Upper lobe of right lung (tissue), 1 donor: ENCODE data around the gene STPG2. TPM values are rescaled to one million over a fixed set of nuclear protein-coding genes. Genes with fewer than 3 reads are reported as not detected.
A peak's percentile ranks its signal among the peaks of the same experiment; 100 is the strongest.

ENCODE experiments used
- ATAC-seq: fragments of 200-7000 bp; cut with Tn5 transposase; one replicate; pipeline ENCODE4 v1.9.1; 2020; ENCODE audit warnings: mild to moderate bottlenecking, moderate library complexity
- DNase-seq: peaks from one replicate; pipeline ENCODE4 v3.0.0-alpha.2; 2020
- H3K27ac ChIP-seq: fragments of 200-600 bp; one replicate; pipeline ENCODE4 v1.8.0; 2022
- H3K27me3 ChIP-seq: fragments of 200-600 bp; one replicate; pipeline ENCODE4 v1.8.0; 2022; ENCODE audit warnings: mild to moderate bottlenecking
- H3K36me3 ChIP-seq: fragments of 200-600 bp; one replicate; pipeline ENCODE4 v1.8.0; 2022
- H3K4me1 ChIP-seq: fragments of 200-600 bp; one replicate; pipeline ENCODE4 v1.8.0; 2022
- H3K4me3 ChIP-seq: fragments of 200-600 bp; one replicate; pipeline ENCODE4 v1.8.0; 2022; ENCODE audit warnings: mild to moderate bottlenecking
- H3K9me3 ChIP-seq: fragments of 200-600 bp; one replicate; pipeline ENCODE4 v1.8.0; 2022
- intact Hi-C: fragments of 100-400 bp; cut with DNase I; formaldehyde crosslinking; loops from one replicate; pipeline ENCODE4 v1.11.0; 2022
- total RNA-seq: library from RNA; stranded (reverse); fragmentation: NEBNext Ultra II Directional; extraction: Animal tissue kit (Norgen Biotek cat#: 25700); gene quantifications from one replicate; pipeline ENCODE4 v1.2.1, GENCODE V29; 2021
- TF ChIP-seq, protein P1 (sequence below): fragments of 200-600 bp; IDR thresholded peaks from one replicate; pipeline ENCODE4 v1.8.0; 2022; ENCODE audit warnings: antibody characterized with exemption
- donor health status: DM: no; HTN: yes; CAD: no; lungs with severe emphysema.

Gene STPG2
- total RNA-seq, 1 donor from 2014 or later: 0.41 TPM

- no peak overlapping the region for H3K27ac ChIP-seq
- no peaks in the 10 kb centered on the region for H3K27me3 ChIP-seq
- no peaks in the 10 kb centered on the region for H3K4me1 ChIP-seq
- ATAC-seq (no peak), DNase-seq (no peak)
- H3K4me3 ChIP-seq: no peak overlapping the region
- no peaks in the 10 kb centered on the region for H3K36me3 ChIP-seq
- peaks cover 6% of the 10 kb centered on the region for H3K9me3 ChIP-seq
- TF ChIP-seq, protein P1, sequence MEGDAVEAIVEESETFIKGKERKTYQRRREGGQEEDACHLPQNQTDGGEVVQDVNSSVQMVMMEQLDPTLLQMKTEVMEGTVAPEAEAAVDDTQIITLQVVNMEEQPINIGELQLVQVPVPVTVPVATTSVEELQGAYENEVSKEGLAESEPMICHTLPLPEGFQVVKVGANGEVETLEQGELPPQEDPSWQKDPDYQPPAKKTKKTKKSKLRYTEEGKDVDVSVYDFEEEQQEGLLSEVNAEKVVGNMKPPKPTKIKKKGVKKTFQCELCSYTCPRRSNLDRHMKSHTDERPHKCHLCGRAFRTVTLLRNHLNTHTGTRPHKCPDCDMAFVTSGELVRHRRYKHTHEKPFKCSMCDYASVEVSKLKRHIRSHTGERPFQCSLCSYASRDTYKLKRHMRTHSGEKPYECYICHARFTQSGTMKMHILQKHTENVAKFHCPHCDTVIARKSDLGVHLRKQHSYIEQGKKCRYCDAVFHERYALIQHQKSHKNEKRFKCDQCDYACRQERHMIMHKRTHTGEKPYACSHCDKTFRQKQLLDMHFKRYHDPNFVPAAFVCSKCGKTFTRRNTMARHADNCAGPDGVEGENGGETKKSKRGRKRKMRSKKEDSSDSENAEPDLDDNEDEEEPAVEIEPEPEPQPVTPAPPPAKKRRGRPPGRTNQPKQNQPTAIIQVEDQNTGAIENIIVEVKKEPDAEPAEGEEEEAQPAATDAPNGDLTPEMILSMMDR: no peak
- intact Hi-C loops: no loop called here
Measured at GRCh38 chr4:98093662-98094061, 49.6 kb downstream of the STPG2 start.

DNA sequence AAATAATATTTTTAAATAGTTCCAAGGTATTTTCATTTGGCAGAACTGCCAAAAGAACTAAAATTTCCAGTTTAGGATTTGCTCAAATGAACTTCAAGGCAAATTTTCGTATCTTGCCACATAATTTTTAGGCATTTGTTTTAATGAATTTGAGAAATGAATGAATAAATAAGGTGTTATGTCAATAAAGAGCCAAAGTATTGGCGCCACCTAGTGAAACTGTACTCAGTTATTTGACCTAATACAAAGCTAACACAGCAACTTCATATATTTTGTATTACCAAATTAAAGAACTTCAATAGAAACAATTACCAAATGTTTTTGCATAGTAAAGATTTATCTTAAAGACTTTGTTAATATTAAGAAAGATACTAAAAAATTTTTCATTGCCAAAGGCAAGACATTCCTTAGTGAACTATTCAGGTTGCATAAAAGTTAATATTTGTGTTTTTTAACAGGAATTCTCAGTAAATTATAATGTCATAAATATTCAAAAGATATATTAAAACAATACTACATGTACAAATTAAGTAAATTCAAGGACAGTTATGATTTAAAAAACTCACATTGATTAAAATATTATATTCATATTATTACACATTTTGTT is 50.3 kb downstream of the STPG2 start:
- H3K27me3 ChIP-seq: no peaks in the 10 kb centered on the region
- TF ChIP-seq, protein P1: peak; percentile 46
- H3K27ac ChIP-seq: no peak overlapping the region
- no peaks in the 10 kb centered on the region for H3K4me1 ChIP-seq
- DNase-seq: no peak
- no peaks in the 10 kb centered on the region for H3K36me3 ChIP-seq
- no peak overlapping the region for H3K4me3 ChIP-seq
- intact Hi-C loops: no loop called here
- peaks cover 6% of the 10 kb centered on the region for H3K9me3 ChIP-seq
- no peak for ATAC-seq

GRCh38 chr4:98081936-98082335 is 61.3 kb downstream of the STPG2 start:
- Histone ChIP-seq H3K4me1 (no peaks in the 10 kb centered on the region), H3K4me3 (no peak overlapping the region), H3K36me3 (no peaks in the 10 kb centered on the region), H3K9me3 (no peaks in the 10 kb centered on the region), H3K27me3 (no peaks in the 10 kb centered on the region), H3K27ac (no peak overlapping the region)
- ATAC-seq: no peak
- intact Hi-C loops: no loop called here
- DNase-seq: no peak
- TF ChIP-seq, protein P1: no peak

DNA sequence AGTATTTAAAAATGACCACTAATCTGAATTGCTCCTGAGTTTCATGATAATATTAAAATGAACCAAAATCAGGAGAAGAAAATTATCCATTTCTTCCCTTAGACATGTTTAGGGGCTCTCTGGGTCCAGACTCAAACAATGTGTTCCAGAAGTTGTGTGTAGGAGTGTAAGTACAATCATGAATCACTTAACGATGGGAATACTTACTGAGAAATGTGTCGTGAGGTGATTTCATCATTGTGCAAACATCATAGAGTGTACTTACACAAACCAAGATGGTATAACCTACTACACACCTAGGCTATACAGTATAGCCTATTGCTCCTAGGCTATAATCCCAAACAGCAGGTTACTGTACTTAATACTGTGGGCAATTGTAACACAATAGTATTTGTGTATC is 74.8 kb downstream of the STPG2 start:
- Histone ChIP-seq H3K4me3 (no peak overlapping the region), H3K9me3 (no peaks in the 10 kb centered on the region), H3K4me1 (no peaks in the 10 kb centered on the region), H3K27me3 (no peaks in the 10 kb centered on the region), H3K36me3 (no peaks in the 10 kb centered on the region), H3K27ac (no peak overlapping the region)
- TF ChIP-seq, protein P1: no peak
- no peak for ATAC-seq
- intact Hi-C loops: no loop called here
- no peak for DNase-seq

DNA sequence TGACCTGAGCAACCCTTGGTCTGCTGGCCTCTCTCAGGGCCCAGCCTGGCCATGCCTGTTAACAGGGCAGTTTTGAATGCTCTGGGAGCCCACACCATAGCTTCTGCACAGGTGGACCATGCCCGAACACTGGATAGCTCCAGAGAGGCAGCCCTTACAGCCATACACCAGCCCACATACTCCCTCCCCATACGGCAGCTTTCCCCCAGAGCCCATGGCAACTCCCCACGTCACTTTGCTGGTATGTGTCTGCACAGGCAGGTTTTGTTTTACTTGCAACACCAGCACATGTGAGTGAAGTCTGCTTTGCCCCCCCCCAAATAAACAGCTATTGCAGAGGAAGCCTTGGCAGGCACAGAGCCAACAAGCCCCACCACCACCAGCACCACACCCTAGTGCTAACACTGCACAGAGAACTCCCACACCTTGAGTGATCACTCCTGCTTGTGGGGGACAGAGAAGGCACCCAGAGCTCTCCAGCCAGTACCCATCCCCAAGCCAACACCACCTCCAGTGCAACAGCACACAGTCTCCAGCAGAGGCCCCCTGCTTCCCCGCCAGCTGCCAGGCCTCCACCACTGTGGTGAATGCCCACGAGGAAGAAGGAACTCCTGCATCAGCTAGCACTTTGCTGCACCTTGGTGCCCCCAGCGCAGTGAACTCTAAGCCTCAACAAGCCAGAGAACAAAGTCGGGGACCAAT is 87.3 kb downstream of the STPG2 start:
- Histone ChIP-seq H3K36me3 (no peaks in the 10 kb centered on the region), H3K4me3 (no peak overlapping the region), H3K4me1 (no peaks in the 10 kb centered on the region), H3K27me3 (no peaks in the 10 kb centered on the region), H3K9me3 (no peaks in the 10 kb centered on the region), H3K27ac (no peak overlapping the region)
- ATAC-seq (peak; percentile 37), DNase-seq (no peak)
- intact Hi-C loops: no loop called here
- TF ChIP-seq, protein P1: no peak
